Measurements from ENCODE around the gene PIK3IP1.

- TF ChIP-seq TARDBP (IDR thresholded peaks at IDR 0.05; ENCODE audit: borderline replicate concordance), result no peak
- TF ChIP-seq CTCF (IDR thresholded peaks at IDR 0.05 in 2 of 3, conservative IDR thresholded peaks at IDR 0.05 in 1 of 3; ENCODE audit: control insufficient read depth in 2 of 3, extremely low read depth in 1 of 3, insufficient read depth in 1 of 3, low read depth in 3 of 3, low read length in 3 of 3), result no peak
- no peak for TF ChIP-seq FOXM1 (IDR thresholded peaks at IDR 0.05; ENCODE audit: low read depth, low read length)
- no peak for TF ChIP-seq STAT1 (conservative IDR thresholded peaks at IDR 0.05)
Observed at GRCh38 chr22:31289344-31289743, 2.9 kb downstream of the PIK3IP1 start.

Measured in GM12878 (cell line).